Measurements from ENCODE around the gene DLG3. TPM values are rescaled to one million over a fixed set of nuclear protein-coding genes. Genes with fewer than 3 reads are reported as not detected.
A peak's percentile ranks its signal among the peaks of the same experiment; 100 is the strongest.

DLG3 gene
- total and polyA plus RNA-seq, 10 of the 15 experiments (the other 5 are each of a cell fraction or from before 2014, with no cell fraction given), result 1.3 to 32.2 (median 3.9) TPM

- TF ChIP-seq MXI1 (IDR thresholded peaks at IDR 0.05; ENCODE audit: low read depth, low read length) (no peak), ZNF384 (IDR thresholded peaks at IDR 0.05; ENCODE audit: borderline replicate concordance, low read depth, low read length) (no peak), BMI1 (IDR thresholded peaks at IDR 0.05; ENCODE audit: borderline replicate concordance) (peak; percentile 79), HDAC2 (IDR thresholded peaks at IDR 0.05) (no peak), TCF12 (IDR thresholded peaks at IDR 0.05; ENCODE audit: low read depth, low read length) (no peak)
These were observed 8.3 kb upstream of the DLG3 start (continued) for GRCh38 chrX:70436343-70436742.

DNA sequence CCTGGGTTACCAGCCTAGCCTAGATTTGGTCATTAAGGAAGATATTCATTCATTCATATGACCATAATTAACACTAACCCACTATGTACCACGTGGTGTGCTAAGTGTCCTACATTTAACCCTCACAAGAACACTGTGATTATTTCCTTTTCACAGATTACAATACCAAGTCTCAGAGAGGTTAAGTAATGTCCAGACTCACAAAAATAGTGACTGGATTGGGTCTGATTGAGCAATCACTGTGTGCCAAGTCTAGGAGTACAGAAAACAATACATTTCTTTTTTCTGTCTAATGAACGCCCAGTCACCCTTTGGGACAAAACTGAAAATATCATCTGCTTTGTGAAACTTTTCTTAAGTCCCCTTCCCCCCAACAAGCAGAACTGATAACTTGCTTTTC, 7.6 kb upstream of the DLG3 start:
- CTCF ChIA-PET, result no interaction called here
- TF ChIP-seq HDAC6 (IDR thresholded peaks at IDR 0.05; ENCODE audit: unreplicated experiment), result no peak
- TF ChIP-seq, protein P1, sequence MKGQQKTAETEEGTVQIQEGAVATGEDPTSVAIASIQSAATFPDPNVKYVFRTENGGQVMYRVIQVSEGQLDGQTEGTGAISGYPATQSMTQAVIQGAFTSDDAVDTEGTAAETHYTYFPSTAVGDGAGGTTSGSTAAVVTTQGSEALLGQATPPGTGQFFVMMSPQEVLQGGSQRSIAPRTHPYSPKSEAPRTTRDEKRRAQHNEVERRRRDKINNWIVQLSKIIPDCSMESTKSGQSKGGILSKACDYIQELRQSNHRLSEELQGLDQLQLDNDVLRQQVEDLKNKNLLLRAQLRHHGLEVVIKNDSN (IDR thresholded peaks at IDR 0.05; ENCODE audit: borderline replicate concordance, extremely low read length, insufficient read depth, low read depth, low read length), result no peak
- TF ChIP-seq LARP7 (IDR thresholded peaks at IDR 0.05), result no peak
- no peak for TF ChIP-seq EZH2 (IDR thresholded peaks at IDR 0.05; ENCODE audit: borderline replicate concordance, control insufficient read depth, low read depth, low read length)
- TF ChIP-seq ZNF384 (IDR thresholded peaks at IDR 0.05; ENCODE audit: borderline replicate concordance, low read depth, low read length), result no peak
- no peak for TF ChIP-seq BMI1 (IDR thresholded peaks at IDR 0.05; ENCODE audit: borderline replicate concordance)
- TF ChIP-seq MYC (IDR thresholded peaks at IDR 0.05; ENCODE audit: insufficient read depth, insufficient read length, insufficient replicate concordance, low read length, severe bottlenecking), result no peak
- TF ChIP-seq CBX3 (IDR thresholded peaks at IDR 0.05; ENCODE audit: borderline replicate concordance, low read depth), result no peak
- TF ChIP-seq, protein P2, sequence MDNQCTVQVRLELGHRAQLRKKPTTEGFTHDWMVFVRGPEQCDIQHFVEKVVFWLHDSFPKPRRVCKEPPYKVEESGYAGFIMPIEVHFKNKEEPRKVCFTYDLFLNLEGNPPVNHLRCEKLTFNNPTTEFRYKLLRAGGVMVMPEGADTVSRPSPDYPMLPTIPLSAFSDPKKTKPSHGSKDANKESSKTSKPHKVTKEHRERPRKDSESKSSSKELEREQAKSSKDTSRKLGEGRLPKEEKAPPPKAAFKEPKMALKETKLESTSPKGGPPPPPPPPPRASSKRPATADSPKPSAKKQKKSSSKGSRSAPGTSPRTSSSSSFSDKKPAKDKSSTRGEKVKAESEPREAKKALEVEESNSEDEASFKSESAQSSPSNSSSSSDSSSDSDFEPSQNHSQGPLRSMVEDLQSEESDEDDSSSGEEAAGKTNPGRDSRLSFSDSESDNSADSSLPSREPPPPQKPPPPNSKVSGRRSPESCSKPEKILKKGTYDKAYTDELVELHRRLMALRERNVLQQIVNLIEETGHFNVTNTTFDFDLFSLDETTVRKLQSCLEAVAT (IDR thresholded peaks at IDR 0.05), result no peak
- no peak for TF ChIP-seq RBBP5 (conservative IDR thresholded peaks at IDR 0.05)
- no peak for TF ChIP-seq RAD21 (IDR thresholded peaks at IDR 0.05; ENCODE audit: insufficient read depth, low read depth, low read length)
- no peak for TF ChIP-seq NBN (IDR thresholded peaks at IDR 0.05)
- TF ChIP-seq, protein P3, sequence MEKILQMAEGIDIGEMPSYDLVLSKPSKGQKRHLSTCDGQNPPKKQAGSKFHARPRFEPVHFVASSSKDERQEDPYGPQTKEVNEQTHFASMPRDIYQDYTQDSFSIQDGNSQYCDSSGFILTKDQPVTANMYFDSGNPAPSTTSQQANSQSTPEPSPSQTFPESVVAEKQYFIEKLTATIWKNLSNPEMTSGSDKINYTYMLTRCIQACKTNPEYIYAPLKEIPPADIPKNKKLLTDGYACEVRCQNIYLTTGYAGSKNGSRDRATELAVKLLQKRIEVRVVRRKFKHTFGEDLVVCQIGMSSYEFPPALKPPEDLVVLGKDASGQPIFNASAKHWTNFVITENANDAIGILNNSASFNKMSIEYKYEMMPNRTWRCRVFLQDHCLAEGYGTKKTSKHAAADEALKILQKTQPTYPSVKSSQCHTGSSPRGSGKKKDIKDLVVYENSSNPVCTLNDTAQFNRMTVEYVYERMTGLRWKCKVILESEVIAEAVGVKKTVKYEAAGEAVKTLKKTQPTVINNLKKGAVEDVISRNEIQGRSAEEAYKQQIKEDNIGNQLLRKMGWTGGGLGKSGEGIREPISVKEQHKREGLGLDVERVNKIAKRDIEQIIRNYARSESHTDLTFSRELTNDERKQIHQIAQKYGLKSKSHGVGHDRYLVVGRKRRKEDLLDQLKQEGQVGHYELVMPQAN (conservative IDR thresholded peaks at IDR 0.05), result no peak
- TF ChIP-seq PBX3 (IDR thresholded peaks at IDR 0.05; ENCODE audit: insufficient replicate concordance, low read depth, low read length), result no peak
- TF ChIP-seq CREM (IDR thresholded peaks at IDR 0.05; ENCODE audit: low read depth), result no peak
- TF ChIP-seq RAD51 (IDR thresholded peaks at IDR 0.05), result no peak

More for the DNA sequence above, 7.6 kb upstream of the DLG3 start:
- ChIA-PET RAD21 (ENCODE audit: unreplicated experiment) (no interaction called here), POLR2A (no interaction called here), SMC1A (ENCODE audit: uncharacterized antibody, unreplicated experiment) (interaction anchor here (0.7 kb wide), 1 partner anchor 8 kb away, joined by 4 read pairs; no protein-coding TSS in a partner anchor)
- H3K4me3 ChIP-seq, result no peak overlapping the region
- no peak overlapping the region for H2AFZ ChIP-seq (ENCODE audit: control insufficient read depth, low read depth, low read length)
- WGBS (ENCODE audit: insufficient coverage, insufficient replicate concordance, low lambda C conversion rate, missing lambda C conversion rate), result 28% methylated on average over 2 of the region's 2 CpGs
- peak overlapping the region; percentile 22; the same call in 1 of the 2 replicates for H3K4me2 ChIP-seq (ENCODE audit: control insufficient read depth, insufficient read depth)
- H3K9ac ChIP-seq (ENCODE audit: control insufficient read depth, insufficient read depth, low read length), result no peak overlapping the region
- peaks cover 15% of the 10 kb centered on the region for H3K4me1 ChIP-seq (ENCODE audit: control insufficient read depth, insufficient read depth, low read length)
- ATAC-seq (no peak), FAIRE-seq (no peak), DNase-seq (ENCODE audit: low read depth, low spot score) (no peak)
- H4K20me1 ChIP-seq (ENCODE audit: control insufficient read depth, insufficient read depth), result no peaks in the 10 kb centered on the region
- no TSS peak for BruUV-seq (replicated peaks)
- intact Hi-C loops (cut with micrococcal nuclease; ENCODE audit: unreplicated experiment) (loop anchor here (5.0 kb wide), 1 partner anchor 115 kb away; no protein-coding TSS in a partner anchor), in situ Hi-C loops (cut with MboI) (loop anchor here (25.0 kb wide), 1 partner anchor 400 kb away; the partner anchor contains the start of gene AWAT2)
- no peaks in the 10 kb centered on the region for H3K36me3 ChIP-seq (ENCODE audit: control insufficient read depth in 2 of 2, insufficient read depth in 2 of 2, low read length in 1 of 2)
- no peak overlapping the region for H3K27ac ChIP-seq (ENCODE audit: control insufficient read depth, insufficient read depth)
- no peaks in the 10 kb centered on the region for H3K79me2 ChIP-seq (ENCODE audit: control insufficient read depth, insufficient read depth, low read length)
- no peaks in the 10 kb centered on the region for H3K27me3 ChIP-seq (replicated peaks in 1 of 2; ENCODE audit: control insufficient read depth in 2 of 2, insufficient read depth in 2 of 2, low read length in 1 of 2)
- H3K9me3 ChIP-seq (replicated peaks; ENCODE audit: control insufficient read depth, insufficient read depth, low read length), result no peaks in the 10 kb centered on the region
